GM18505 (cell line): Measurements from ENCODE around the gene DNAJC13.

Experiments used
- ATAC-seq: cut with Tn5 transposase; IDR thresholded peaks from one replicate; pipeline ENCODE4 v1.9.1; 2021; ENCODE audit not compliant: unreplicated experiment
- POLR2A ChIP-seq: IDR thresholded peaks from 4 replicates; pipeline ENCODE4 v1.6.1; 2011; ENCODE audit warnings: borderline replicate concordance; ENCODE audit not compliant: insufficient read depth, insufficient read length; ENCODE audit errors: extremely low read depth

Gene DNAJC13

DNA sequence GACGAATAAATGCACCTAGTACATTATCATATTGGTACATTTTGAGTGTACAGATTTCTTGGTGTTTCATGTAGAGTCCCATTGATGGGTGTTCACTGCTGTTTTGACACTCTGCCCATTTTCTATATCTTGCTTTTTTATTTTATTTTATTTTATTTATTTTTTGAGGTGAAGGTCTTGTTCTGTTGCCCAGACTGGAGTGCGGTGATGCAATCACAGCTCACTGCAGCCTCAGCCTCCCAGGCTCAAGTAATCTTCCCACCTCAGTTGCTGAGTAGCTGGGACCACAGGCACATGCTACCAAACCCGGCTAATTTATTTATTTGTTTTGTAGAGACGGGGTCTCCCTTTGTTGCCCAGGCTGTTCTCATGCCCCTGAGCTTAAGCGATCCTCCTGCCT is 44.2 kb downstream of the DNAJC13 start:
- ATAC-seq, result no peak
- TF ChIP-seq POLR2A, result no peak

DNA sequence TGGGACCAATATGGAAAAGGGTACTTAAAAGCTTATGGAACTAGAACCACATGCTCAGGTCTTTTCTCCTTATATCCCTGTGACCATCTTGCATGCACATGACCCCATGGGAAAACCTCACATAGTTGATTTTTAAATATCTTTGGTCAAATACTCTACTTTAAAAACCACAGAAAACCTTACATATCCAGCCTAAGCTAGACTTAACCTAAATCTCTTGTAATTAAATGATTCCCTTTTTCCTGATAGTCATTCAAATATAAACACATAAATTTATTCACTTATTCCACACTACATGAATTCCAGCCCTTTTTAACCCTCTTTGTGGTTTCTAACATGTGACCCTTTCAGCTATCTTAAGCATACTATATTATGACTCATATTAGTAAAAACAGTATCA is 46.8 kb downstream of the DNAJC13 start:
- TF ChIP-seq POLR2A, result no peak
- no peak for ATAC-seq

DNA sequence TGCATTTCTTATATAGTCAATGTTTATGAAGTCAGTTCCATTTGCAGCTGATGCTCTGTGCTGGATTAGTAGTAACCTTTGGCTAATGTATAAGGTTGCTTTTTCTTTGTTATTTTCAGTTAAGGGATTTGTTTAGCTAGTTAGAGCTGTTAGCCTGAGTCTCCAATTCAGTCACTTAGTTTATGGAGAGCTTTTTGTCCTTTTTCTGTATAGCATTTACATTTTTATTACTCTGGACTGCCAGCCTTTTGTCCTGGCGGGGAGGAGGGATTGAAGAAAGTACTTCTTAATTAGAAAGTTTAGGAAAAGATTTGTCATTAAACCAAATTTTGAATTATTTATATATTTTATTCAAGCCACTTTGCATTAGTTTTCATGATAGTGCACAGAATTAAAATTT is 52.0 kb downstream of the DNAJC13 start:
- no peak for ATAC-seq

DNA sequence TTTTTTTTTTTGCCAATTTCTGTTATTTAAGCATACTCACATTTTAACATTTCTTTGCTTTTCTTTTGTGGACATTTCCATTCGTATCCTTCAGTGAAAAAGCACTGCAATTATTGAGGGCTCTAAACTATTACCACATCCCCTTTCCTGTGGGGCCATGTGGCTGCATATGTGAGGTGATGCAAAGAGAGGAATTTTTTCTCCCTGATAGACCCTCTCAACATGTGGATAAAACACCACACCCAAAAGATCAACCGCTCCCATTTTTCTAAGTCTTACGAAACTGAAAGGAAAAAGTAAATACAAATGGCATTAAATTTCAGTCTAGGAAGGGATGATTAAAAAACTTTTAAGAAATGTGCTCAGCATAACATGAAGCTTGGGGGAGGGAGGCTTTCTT is 68.8 kb downstream of the DNAJC13 start:
- TF ChIP-seq POLR2A, result no peak
- no peak for ATAC-seq

More for the DNA sequence above, 52.0 kb downstream of the DNAJC13 start:
- TF ChIP-seq POLR2A, result no peak

DNA sequence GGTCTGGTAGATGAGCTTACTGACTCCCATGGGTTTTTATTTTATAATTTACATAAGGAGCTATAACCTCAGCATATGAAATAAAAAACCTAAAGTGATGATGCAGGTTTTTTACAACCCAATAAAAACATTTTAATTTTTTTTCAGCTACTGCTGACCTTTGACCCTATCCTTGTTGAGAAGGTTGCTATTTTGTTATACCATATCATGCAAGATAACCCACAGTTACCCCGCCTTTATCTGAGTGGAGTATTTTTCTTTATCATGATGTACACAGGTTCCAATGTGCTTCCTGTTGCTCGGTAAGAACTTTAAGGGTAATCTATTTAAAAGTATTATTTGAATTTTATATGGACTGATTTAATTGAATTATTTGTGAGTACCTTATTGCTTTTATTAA is 70.8 kb downstream of the DNAJC13 start:
- ATAC-seq, result no peak

DNA sequence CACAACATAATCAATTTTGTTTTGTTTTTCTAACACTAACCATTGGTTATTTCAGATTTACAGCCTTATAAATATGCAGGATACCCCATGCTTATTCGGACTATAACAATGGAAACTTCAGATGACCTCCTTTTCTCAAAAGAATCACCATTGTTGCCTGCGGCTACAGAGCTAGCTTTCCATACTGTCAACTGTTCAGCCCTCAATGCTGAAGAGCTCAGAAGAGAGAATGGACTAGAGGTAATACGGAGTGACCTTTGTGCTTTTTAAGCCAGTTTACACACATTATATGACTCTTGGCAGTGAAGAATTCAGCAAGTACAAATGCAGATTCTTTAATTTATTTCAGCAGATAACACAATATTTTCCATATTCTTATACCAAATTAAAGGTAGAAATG is 81.8 kb downstream of the DNAJC13 start:
- ATAC-seq, result no peak
- no peak for TF ChIP-seq POLR2A

More for the DNA sequence above, 70.8 kb downstream of the DNAJC13 start:
- TF ChIP-seq POLR2A, result no peak

DNA sequence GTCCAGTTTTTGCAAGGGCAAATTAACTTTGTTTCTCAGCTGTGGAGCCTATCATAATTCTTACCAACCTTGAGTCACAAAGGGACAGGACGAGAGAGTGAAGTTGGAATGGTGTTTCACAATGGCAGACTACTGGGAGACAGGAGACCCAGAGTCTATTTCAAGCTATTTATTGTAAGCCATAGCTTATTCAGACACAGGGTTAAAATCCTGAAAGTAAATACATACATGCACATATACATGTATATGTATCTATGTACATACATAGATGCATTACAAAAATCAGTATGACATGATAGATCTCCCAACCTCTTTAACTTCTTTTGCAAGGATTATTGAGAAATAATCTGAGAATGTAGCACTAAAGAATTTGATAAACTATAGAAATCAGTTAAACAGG is 86.3 kb downstream of the DNAJC13 start:
- no peak for TF ChIP-seq POLR2A

DNA sequence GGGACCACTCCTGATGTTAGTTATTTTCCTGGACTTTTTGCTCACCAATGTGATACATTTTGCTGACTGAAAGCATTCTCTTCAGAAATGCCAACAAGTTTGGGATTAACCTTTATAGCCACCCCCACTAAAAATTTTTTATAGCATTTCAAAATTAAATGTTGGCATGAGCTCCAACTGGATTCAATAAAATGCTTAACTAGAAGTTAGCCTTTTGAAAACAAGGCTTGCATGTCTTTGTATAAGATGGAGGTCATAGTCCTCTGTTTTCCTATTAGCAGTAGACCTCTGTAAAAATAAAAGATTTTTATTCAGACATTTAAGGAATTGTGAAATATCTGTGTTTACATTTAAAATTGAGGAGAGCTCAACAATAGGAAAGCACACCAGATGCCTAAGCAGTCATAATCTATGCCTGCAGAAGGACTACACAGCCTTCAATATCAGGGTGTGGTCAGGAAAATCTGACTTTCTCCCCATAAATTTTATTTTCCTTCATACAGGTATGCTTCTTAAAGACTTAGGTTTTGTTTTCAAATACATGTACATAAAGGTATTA is 87.2 kb downstream of the DNAJC13 start:
- no peak for TF ChIP-seq POLR2A
- no peak for ATAC-seq

More for the DNA sequence above, 86.3 kb downstream of the DNAJC13 start:
- no peak for ATAC-seq

DNA sequence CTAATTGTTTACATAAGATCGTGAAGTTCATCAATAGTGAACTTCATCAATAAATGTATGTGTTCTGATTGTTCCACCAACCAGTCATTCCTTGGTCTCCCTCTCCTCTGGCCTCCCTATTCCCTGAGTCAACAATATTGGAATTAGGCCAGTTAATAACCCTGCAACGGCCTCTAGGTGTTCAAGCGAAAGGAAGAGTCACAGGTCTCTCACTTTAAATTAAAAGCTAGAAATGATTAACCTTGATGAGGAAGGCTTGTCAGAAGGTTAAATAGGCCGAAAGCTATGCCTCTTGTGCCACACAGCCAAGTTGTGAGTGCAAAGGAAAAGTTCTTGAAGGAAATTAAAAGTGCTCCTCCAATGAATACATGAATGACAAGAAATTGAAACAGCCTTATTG is 90.4 kb downstream of the DNAJC13 start:
- no peak for ATAC-seq
- no peak for TF ChIP-seq POLR2A

DNA sequence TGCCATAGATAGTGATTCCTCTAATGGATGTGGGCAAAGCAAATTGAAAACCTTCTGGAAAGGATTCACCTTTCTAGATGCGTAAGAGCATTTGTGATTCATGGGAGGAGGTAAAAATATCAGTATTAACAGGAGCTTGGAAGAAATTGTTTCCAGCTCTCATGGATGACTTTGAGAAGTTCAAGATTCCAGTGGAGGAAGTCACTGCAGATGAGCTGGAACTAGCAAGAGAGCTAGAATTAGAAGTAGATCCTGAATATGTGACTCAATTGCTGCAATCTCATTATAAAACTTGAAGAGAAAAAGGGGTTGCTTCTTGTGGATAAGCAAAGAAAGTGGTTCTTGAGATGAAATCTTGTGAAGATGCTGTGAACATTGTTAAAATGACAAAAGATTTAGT is 91.8 kb downstream of the DNAJC13 start:
- ATAC-seq, result no peak
- TF ChIP-seq POLR2A, result no peak

DNA sequence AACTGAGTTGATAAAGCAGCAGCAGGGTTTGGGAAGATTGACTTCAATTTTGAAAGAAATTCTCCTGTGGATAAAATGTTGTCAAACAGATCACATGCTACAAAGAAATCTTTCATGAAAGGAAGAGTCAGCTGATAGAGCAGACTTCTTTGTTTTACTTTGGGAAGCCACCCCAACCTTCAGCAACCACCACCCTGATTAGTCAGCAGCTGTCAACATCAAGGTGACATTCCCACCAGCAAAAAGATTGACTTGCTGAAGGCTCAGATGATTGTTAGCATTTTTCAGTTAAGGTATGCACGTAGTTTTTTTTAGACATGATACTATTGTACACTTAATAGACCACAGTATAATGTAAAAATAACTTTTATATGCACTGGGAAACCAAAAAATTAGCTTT is 92.2 kb downstream of the DNAJC13 start:
- ATAC-seq, result no peak
- no peak for TF ChIP-seq POLR2A

DNA sequence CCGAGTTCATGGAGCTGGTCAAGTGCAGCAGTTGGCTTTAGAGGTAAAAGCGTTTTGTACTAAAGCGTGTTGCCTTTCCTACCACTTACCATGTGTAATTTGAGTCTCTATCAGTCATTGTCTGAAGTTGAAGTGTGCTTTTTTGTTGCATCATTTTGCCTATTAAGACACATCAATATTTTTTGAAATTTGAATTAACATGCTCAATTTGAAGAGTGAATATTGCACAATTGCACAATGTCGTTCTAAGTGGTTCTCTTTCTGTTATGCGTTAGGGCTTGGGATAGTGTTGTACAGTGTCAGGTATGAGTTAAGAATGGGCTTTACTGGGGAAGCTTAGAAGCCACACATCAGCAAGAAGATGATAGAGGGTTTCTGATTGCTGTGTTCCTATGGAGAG is 95.8 kb downstream of the DNAJC13 start:
- no peak for ATAC-seq
- TF ChIP-seq POLR2A, result no peak

DNA sequence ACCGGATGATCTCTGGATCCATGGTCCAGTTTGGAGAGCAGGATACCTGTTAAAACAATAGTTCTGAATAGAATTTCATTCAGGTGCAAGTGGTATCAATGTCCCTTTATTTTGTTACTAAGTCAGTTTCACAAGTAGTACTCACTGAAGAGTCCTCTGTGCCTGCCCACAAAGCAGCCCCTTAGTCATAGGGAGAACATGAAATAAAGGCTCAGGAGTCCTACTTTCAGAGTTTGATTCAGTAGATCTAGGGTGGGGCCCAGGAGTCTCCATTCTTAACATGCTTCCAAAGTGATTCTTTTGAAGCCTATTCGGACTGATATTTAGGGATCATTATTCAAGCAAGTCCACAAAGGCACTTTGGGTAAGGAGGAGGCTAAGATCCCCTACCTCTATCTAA is 100.0 kb downstream of the DNAJC13 start:
- TF ChIP-seq POLR2A, result no peak
- ATAC-seq, result no peak

DNA sequence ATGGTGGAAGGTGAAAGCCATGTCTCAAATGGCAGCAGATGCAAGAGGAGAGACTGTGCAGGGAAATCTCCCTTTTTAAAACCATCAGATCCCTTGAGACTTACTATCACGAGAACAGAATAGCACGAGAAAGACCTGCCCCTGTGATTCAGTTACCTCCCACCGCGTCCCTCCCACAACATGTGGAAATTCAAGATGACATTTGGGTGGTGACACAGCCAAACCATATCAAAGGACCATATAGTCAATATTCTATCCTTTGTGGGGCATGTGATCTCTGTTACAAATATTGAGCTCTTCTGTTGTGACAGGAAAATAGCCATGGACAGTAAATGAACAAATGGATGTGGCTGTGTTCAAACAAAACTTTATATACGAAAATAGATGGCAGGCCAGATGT is 102.6 kb downstream of the DNAJC13 start:
- no peak for TF ChIP-seq POLR2A
- ATAC-seq, result no peak

DNA sequence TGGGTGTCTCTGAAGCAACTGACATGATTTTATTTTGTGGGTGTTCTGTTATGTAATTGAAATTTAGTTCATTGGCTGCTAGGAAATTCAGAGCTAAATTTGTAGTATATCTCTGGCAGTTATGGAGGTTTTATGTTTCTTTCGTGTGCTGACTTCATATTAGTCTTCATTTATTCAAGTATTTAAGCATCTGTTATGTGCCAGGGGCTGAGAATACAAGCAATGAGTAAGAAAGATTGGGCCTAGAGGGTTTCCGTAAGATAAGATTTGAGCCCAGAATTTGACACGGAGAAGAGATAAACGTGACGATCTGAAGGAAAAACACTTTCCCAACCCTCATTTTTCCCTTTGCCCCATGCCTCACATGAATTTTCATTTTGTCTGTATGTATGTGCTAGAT is 104.6 kb downstream of the DNAJC13 start:
- TF ChIP-seq POLR2A, result no peak
- ATAC-seq, result no peak
